HepG2 (cell line): Measurements from ENCODE around the gene MTMR4. TPM values are rescaled to one million over a fixed set of nuclear protein-coding genes. Genes with fewer than 3 reads are reported as not detected.

Experiments used
- CHD4 ChIP-seq: fragments of 200-600 bp; sonication (generic); IDR thresholded peaks from 2 replicates; pipeline ENCODE4 v1.7.0; 2017; ENCODE audit warnings: mild to moderate bottlenecking, low read length, borderline replicate concordance
- ELF3 ChIP-seq: IDR thresholded peaks from 2 replicates; pipeline ENCODE4 v1.6.1; 2016; ENCODE audit warnings: missing genetic modification reagents, missing compliant biosample characterization
- ERF ChIP-seq: IDR thresholded peaks from 2 replicates; pipeline ENCODE4 v1.6.1; 2018; ENCODE audit warnings: missing biosample characterization, missing genetic modification reagents
- HDAC2 ChIP-seq: sonication (generic); formaldehyde crosslinking; IDR thresholded peaks from 2 replicates; pipeline ENCODE4 v1.4.0; 2020; ENCODE audit warnings: missing genetic modification reagents
- HNRNPUL1 ChIP-seq: fragments of 200-400 bp; formaldehyde crosslinking; IDR thresholded peaks from 2 replicates; pipeline ENCODE4 v1.6.1; 2017; ENCODE audit warnings: low read depth, mild to moderate bottlenecking, low read length, moderate library complexity
- ISX ChIP-seq: sonication (generic); formaldehyde crosslinking; conservative IDR thresholded peaks from 2 replicates; pipeline ENCODE4 v1.5.0; 2020; ENCODE audit warnings: missing genetic modification reagents
- NFYB ChIP-seq: sonication (generic); formaldehyde crosslinking; IDR thresholded peaks from 2 replicates; pipeline ENCODE4 v1.4.0; 2020; ENCODE audit warnings: missing genetic modification reagents
- POLR2A ChIP-seq, 2 experiments: IDR thresholded peaks; 2 replicates each; pipeline ENCODE4 v1.6.1; 2011; ENCODE audit warnings: low read depth in 2 of 2, low read length in 2 of 2, mild to moderate bottlenecking in 1 of 2, moderate library complexity in 1 of 2; ENCODE audit not compliant: insufficient read depth in 1 of 2
- SMARCE1 ChIP-seq: fragments of 450-650 bp; IDR thresholded peaks from 2 replicates; pipeline ENCODE4 v1.6.1; 2017; ENCODE audit warnings: borderline replicate concordance
- SSRP1 ChIP-seq: IDR thresholded peaks from 2 replicates; pipeline ENCODE4 v1.6.1; 2016; ENCODE audit warnings: control low read depth
- U2AF1 ChIP-seq: fragments of 200-400 bp; formaldehyde crosslinking; optimal IDR thresholded peaks from 2 replicates; pipeline ENCODE3; 2017; ENCODE audit warnings: mild to moderate bottlenecking, low read depth, low read length
- U2AF2 ChIP-seq: fragments of 200-400 bp; formaldehyde crosslinking; IDR thresholded peaks from 2 replicates; pipeline ENCODE4 v1.6.1; 2017; ENCODE audit warnings: low read depth, mild to moderate bottlenecking, low read length
- ZEB1 ChIP-seq: IDR thresholded peaks from 2 replicates; pipeline ENCODE4 v1.6.1; 2012; ENCODE audit warnings: mild to moderate bottlenecking, low read depth, inconsistent platforms; ENCODE audit not compliant: insufficient replicate concordance
- ZFX ChIP-seq: sonication (generic); formaldehyde crosslinking; IDR thresholded peaks from 2 replicates; pipeline ENCODE4 v1.4.0; 2020; ENCODE audit warnings: mild to moderate bottlenecking, low read depth, missing genetic modification reagents, moderate library complexity
- ZNF282 ChIP-seq: fragments of 450-650 bp; IDR thresholded peaks from 2 replicates; pipeline ENCODE4 v1.6.1; 2018; ENCODE audit not compliant: partially characterized antibody
- ZNF331 ChIP-seq: sonication (generic); formaldehyde crosslinking; IDR thresholded peaks from 2 replicates; pipeline ENCODE4 v1.4.0; 2020; ENCODE audit warnings: missing genetic modification reagents
- ZNF432 ChIP-seq: sonication (generic); formaldehyde crosslinking; IDR thresholded peaks from 2 replicates; pipeline ENCODE4 v1.5.0; 2020; ENCODE audit warnings: missing genetic modification reagents, mild to moderate bottlenecking, borderline replicate concordance
- ZNF776 ChIP-seq: sonication (generic); formaldehyde crosslinking; IDR thresholded peaks from 2 replicates; pipeline ENCODE4 v1.4.0; 2020; ENCODE audit warnings: mild to moderate bottlenecking, missing genetic modification reagents
- ZNF781 ChIP-seq: sonication (generic); formaldehyde crosslinking; IDR thresholded peaks from 2 replicates; pipeline ENCODE4 v1.5.1; 2020; ENCODE audit warnings: borderline replicate concordance, mild to moderate bottlenecking, missing genetic modification reagents; ENCODE audit errors: not compliant biosample characterization
- polyA plus RNA-seq, 8 experiments: library from polyadenylated mRNA; depleted of rRNA in 3 of 8; stranded (reverse) in 7 of 8; unstranded in 1 of 8; fragments of >200 nt; fragmentation: Illumina TruSeq in 4 of 8; extraction: Trizol in 4 of 8; gene quantifications; 2 replicates each; pipeline versions ENCODE4 v1.2.1 to v1.2.3, GENCODE V29; 2011 to 2016; ENCODE audit warnings: low read depth in 4 of 8, missing spikeins in 1 of 8, mixed read lengths in 1 of 8; ENCODE audit not compliant: insufficient read depth in 1 of 8
- total RNA-seq, 5 experiments: library from RNA; depleted of rRNA; stranded (reverse); fragments of >200 nt; fragmentation: Illumina TruSeq; extraction: Trizol; gene quantifications; 2 replicates each; pipeline ENCODE4 v1.2.3, GENCODE V29; 2016; ENCODE audit warnings: low read depth in 1 of 5
- TF ChIP-seq, protein P1 (sequence below): IDR thresholded peaks from 2 replicates; pipeline ENCODE4 v1.6.1; 2012; ENCODE audit warnings: low read length, improper control_type of control experiment
- TF ChIP-seq, protein P2 (sequence below): sonication (generic); formaldehyde crosslinking; IDR thresholded peaks from 2 replicates; pipeline ENCODE4 v1.8.0; 2022; ENCODE audit warnings: missing genetic modification reagents, mild to moderate bottlenecking, moderate library complexity, borderline replicate concordance
- TF ChIP-seq, protein P3 (sequence below): sonication (generic); formaldehyde crosslinking; IDR thresholded peaks from 2 replicates; pipeline ENCODE4 v1.4.0; 2020; ENCODE audit warnings: missing genetic modification reagents
- TF ChIP-seq, protein P4 (sequence below): sonication (generic); formaldehyde crosslinking; IDR thresholded peaks from 2 replicates; pipeline ENCODE4 v1.4.0; 2020; ENCODE audit warnings: missing genetic modification reagents, low read depth, mild to moderate bottlenecking, borderline replicate concordance

MTMR4 gene
- total and polyA plus RNA-seq, 2 of the 13 experiments (the other 11 are each of a cell fraction or from before 2014, with no cell fraction given): 62.5 to 65.1 TPM

DNA sequence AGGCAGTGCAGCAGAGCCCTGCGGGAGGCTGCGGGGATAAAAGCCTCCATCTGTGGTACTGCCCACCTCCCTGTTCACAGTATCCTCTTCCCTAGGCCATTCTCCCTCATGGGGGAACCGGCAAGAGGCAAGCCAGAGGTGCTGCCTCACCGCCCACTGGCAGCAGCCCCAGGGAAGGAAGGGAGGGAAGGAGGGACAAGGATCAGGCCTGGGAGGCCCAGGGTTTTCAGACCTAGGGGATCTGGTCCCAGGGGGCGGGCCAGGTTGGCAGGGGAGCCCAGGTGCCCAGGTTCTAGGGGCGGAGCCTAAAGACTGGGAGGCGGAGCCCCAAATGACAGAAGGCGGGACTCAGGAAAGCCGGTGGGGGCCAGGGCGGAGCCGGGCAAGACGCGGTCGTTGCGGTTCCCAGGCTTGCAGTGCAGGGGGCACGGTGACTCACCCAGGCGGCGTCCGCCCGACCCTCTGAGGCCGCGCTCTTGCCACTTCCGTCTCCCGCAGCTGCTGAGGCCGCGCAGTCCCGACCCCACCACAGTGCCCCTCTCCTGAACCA is 3.0 kb upstream of the MTMR4 start (continued):
- TF ChIP-seq ZNF282 (no peak), ZFX (CRISPR knock-in tag) (peak; percentile 9; the same call in 1 of the 2 replicates), SSRP1 (CRISPR knock-in tag) (no peak), ZNF432 (CRISPR knock-in tag) (no peak), ZEB1 (peak; percentile 17), ZNF331 (CRISPR knock-in tag) (0 out of 2 replicates have a peak, but pooled peaks have one; percentile 11), CHD4 (peak; percentile 25; the same call in 1 of the 2 replicates), U2AF2 (no peak), ELF3 (CRISPR knock-in tag) (no peak), ERF (peak; percentile 27; the same call in 1 of the 2 replicates), HDAC2 (CRISPR knock-in tag) (no peak), NFYB (CRISPR knock-in tag) (no peak), ISX (CRISPR knock-in tag) (no peak), ZNF776 (CRISPR knock-in tag) (0 out of 2 replicates have a peak, but pooled peaks have one; percentile 66), U2AF1 (no peak), ZNF781 (CRISPR knock-in tag) (no peak), SMARCE1 (no peak), POLR2A (IDR thresholded peaks at IDR 0.05; ENCODE audit: insufficient read depth in 1 of 2, low read depth in 2 of 2, low read length in 2 of 2) (peak; percentile 86), HNRNPUL1 (no peak)
- TF ChIP-seq, protein P1, sequence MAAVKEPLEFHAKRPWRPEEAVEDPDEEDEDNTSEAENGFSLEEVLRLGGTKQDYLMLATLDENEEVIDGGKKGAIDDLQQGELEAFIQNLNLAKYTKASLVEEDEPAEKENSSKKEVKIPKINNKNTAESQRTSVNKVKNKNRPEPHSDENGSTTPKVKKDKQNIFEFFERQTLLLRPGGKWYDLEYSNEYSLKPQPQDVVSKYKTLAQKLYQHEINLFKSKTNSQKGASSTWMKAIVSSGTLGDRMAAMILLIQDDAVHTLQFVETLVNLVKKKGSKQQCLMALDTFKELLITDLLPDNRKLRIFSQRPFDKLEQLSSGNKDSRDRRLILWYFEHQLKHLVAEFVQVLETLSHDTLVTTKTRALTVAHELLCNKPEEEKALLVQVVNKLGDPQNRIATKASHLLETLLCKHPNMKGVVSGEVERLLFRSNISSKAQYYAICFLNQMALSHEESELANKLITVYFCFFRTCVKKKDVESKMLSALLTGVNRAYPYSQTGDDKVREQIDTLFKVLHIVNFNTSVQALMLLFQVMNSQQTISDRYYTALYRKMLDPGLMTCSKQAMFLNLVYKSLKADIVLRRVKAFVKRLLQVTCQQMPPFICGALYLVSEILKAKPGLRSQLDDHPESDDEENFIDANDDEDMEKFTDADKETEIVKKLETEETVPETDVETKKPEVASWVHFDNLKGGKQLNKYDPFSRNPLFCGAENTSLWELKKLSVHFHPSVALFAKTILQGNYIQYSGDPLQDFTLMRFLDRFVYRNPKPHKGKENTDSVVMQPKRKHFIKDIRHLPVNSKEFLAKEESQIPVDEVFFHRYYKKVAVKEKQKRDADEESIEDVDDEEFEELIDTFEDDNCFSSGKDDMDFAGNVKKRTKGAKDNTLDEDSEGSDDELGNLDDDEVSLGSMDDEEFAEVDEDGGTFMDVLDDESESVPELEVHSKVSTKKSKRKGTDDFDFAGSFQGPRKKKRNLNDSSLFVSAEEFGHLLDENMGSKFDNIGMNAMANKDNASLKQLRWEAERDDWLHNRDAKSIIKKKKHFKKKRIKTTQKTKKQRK: no peak
- TF ChIP-seq, protein P2, sequence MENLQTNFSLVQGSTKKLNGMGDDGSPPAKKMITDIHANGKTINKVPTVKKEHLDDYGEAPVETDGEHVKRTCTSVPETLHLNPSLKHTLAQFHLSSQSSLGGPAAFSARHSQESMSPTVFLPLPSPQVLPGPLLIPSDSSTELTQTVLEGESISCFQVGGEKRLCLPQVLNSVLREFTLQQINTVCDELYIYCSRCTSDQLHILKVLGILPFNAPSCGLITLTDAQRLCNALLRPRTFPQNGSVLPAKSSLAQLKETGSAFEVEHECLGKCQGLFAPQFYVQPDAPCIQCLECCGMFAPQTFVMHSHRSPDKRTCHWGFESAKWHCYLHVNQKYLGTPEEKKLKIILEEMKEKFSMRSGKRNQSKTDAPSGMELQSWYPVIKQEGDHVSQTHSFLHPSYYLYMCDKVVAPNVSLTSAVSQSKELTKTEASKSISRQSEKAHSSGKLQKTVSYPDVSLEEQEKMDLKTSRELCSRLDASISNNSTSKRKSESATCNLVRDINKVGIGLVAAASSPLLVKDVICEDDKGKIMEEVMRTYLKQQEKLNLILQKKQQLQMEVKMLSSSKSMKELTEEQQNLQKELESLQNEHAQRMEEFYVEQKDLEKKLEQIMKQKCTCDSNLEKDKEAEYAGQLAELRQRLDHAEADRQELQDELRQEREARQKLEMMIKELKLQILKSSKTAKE (CRISPR knock-in tag): no peak
- TF ChIP-seq, protein P3, sequence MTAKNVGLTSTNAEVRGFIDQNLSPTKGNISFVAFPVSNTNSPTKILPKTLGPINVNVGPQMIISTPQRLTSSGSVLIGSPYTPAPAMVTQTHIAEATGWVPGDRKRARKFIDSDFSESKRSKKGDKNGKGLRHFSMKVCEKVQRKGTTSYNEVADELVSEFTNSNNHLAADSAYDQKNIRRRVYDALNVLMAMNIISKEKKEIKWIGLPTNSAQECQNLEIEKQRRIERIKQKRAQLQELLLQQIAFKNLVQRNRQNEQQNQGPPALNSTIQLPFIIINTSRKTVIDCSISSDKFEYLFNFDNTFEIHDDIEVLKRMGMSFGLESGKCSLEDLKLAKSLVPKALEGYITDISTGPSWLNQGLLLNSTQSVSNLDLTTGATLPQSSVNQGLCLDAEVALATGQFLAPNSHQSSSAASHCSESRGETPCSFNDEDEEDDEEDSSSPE: no peak
- TF ChIP-seq, protein P4, sequence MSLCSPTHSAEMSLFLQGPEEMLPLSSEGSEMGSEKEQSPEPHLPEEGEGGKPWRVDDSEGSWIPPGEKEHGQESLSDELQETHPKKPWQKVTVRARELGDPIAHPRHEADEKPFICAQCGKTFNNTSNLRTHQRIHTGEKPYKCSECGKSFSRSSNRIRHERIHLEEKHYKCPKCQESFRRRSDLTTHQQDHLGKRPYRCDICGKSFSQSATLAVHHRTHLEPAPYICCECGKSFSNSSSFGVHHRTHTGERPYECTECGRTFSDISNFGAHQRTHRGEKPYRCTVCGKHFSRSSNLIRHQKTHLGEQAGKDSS (CRISPR knock-in tag): 0 out of 2 replicates have a peak, but pooled peaks have one; percentile 27
